Measurements from ENCODE around the gene TLCD4. TPM values are rescaled to one million over a fixed set of nuclear protein-coding genes. Genes with fewer than 3 reads are reported as not detected.

Gene TLCD4
- total RNA-seq, 1 experiment from 2014 or later, result 2.0 TPM

DNA sequence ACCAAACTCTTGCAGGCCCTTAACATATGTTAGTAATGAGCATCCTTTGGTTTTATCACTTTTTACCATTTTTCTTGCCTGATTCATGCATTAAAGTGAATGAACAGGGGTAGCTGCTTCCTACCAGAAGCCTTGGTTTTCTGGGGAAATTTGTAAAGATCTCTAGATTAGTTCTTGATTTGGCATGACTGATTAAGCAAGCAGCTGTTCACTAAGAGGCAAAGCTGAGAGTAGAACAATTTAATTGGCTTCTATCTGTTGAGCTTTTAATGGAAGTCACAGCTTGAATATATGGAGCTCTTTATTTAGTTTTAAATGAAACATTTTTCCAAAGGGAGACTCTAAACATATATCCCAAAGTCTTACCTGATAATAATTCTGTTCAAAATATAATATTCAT lies 23.6 kb downstream of the TLCD4 start:
- Mint-ChIP-seq H3K27ac (no peak overlapping the region), H3K36me3 (no peaks in the 10 kb centered on the region), H3K9me3 (no peaks in the 10 kb centered on the region), H3K4me3 (no peak overlapping the region), H3K4me1 (peaks cover 9% of the 10 kb centered on the region), H3K27me3 (ENCODE audit: low read depth) (no peaks in the 10 kb centered on the region)
- no peak for DNase-seq (ENCODE audit: low spot score)
- ATAC-seq, result no peak
- TF ChIP-seq IRF2 (CRISPR knock-in tag; IDR thresholded peaks at IDR 0.05; ENCODE audit: borderline replicate concordance, low read depth), result no peak
- TF ChIP-seq, protein P1, sequence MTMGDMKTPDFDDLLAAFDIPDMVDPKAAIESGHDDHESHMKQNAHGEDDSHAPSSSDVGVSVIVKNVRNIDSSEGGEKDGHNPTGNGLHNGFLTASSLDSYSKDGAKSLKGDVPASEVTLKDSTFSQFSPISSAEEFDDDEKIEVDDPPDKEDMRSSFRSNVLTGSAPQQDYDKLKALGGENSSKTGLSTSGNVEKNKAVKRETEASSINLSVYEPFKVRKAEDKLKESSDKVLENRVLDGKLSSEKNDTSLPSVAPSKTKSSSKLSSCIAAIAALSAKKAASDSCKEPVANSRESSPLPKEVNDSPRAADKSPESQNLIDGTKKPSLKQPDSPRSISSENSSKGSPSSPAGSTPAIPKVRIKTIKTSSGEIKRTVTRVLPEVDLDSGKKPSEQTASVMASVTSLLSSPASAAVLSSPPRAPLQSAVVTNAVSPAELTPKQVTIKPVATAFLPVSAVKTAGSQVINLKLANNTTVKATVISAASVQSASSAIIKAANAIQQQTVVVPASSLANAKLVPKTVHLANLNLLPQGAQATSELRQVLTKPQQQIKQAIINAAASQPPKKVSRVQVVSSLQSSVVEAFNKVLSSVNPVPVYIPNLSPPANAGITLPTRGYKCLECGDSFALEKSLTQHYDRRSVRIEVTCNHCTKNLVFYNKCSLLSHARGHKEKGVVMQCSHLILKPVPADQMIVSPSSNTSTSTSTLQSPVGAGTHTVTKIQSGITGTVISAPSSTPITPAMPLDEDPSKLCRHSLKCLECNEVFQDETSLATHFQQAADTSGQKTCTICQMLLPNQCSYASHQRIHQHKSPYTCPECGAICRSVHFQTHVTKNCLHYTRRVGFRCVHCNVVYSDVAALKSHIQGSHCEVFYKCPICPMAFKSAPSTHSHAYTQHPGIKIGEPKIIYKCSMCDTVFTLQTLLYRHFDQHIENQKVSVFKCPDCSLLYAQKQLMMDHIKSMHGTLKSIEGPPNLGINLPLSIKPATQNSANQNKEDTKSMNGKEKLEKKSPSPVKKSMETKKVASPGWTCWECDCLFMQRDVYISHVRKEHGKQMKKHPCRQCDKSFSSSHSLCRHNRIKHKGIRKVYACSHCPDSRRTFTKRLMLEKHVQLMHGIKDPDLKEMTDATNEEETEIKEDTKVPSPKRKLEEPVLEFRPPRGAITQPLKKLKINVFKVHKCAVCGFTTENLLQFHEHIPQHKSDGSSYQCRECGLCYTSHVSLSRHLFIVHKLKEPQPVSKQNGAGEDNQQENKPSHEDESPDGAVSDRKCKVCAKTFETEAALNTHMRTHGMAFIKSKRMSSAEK (CRISPR knock-in tag; IDR thresholded peaks at IDR 0.05; ENCODE audit: borderline replicate concordance), result no peak
- no peak for TF ChIP-seq MAX (CRISPR knock-in tag; IDR thresholded peaks at IDR 0.05)
- TF ChIP-seq, protein P2, sequence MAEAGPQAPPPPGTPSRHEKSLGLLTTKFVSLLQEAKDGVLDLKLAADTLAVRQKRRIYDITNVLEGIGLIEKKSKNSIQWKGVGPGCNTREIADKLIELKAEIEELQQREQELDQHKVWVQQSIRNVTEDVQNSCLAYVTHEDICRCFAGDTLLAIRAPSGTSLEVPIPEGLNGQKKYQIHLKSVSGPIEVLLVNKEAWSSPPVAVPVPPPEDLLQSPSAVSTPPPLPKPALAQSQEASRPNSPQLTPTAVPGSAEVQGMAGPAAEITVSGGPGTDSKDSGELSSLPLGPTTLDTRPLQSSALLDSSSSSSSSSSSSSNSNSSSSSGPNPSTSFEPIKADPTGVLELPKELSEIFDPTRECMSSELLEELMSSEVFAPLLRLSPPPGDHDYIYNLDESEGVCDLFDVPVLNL (CRISPR knock-in tag; IDR thresholded peaks at IDR 0.05; ENCODE audit: borderline replicate concordance, low read depth), result no peak
- no peak for TF ChIP-seq PRDM15 (CRISPR knock-in tag; IDR thresholded peaks at IDR 0.05)
- TF ChIP-seq GRHL2 (CRISPR knock-in tag; IDR thresholded peaks at IDR 0.05; ENCODE audit: insufficient replicate concordance, severe bottlenecking), result no peak
- POLR2A ChIA-PET, result no interaction called here
- CTCF ChIA-PET, result interaction anchor here (0.7 to 1.2 kb wide), 2 partner anchors 93 to 287 kb away, joined by 3 to 4 read pairs; no protein-coding TSS in a partner anchor

DNA sequence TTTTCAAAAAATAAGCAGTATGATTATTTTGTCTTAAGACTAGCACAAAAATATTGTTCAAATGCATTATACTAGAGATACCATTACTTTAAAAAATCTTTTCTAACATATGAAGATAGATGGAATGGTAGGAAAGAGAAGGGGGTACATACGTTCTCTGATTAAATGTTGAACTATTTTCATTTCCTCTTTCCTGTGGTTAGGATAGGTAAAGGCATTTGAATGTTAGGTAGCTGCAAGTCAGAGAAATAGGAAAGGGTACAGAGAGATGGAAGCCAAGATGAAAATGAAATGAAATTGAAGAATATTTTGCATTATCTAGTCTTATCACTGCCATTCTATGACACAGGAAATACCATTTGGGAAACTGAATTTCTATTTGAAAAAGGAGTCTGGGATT lies 28.3 kb downstream of the TLCD4 start:
- ChIA-PET POLR2A (interaction anchor here (0.5 kb wide), 1 partner anchor 85 kb away, joined by 3 read pairs; no protein-coding TSS in a partner anchor), CTCF (no interaction called here)
- no peaks in the 10 kb centered on the region; the same call in 1 of the 2 replicates for H3K4me1 Mint-ChIP-seq

GRCh38 chr1:95146637-95147036 lies 29.5 kb downstream of the TLCD4 start:
- ChIA-PET POLR2A (no interaction called here), CTCF (no interaction called here)
- TF ChIP-seq FOXJ3 (CRISPR knock-in tag; IDR thresholded peaks at IDR 0.05; ENCODE audit: borderline replicate concordance), result no peak
- DNase-seq (ENCODE audit: low spot score) (no peak), ATAC-seq (no peak)
- Mint-ChIP-seq H3K27ac (no peak overlapping the region), H3K4me1 (no peaks in the 10 kb centered on the region; the same call in 1 of the 2 replicates), H3K27me3 (ENCODE audit: low read depth) (no peaks in the 10 kb centered on the region), H3K9me3 (no peaks in the 10 kb centered on the region), H3K36me3 (no peaks in the 10 kb centered on the region), H3K4me3 (no peak overlapping the region)

More for the DNA sequence above, 28.3 kb downstream of the TLCD4 start:
- Mint-ChIP-seq H3K27ac (no peak overlapping the region), H3K9me3 (no peaks in the 10 kb centered on the region), H3K36me3 (no peaks in the 10 kb centered on the region), H3K4me3 (no peak overlapping the region), H3K27me3 (ENCODE audit: low read depth) (no peaks in the 10 kb centered on the region)
- ATAC-seq (no peak), DNase-seq (ENCODE audit: low spot score) (no peak)
- TF ChIP-seq EMX1 (CRISPR knock-in tag; IDR thresholded peaks at IDR 0.05) (no peak), ZNF219 (CRISPR knock-in tag; IDR thresholded peaks at IDR 0.05; ENCODE audit: borderline replicate concordance) (no peak), CBFB (CRISPR knock-in tag; IDR thresholded peaks at IDR 0.05; ENCODE audit: low read depth) (no peak), SP1 (CRISPR knock-in tag; conservative IDR thresholded peaks at IDR 0.05) (no peak), FOXK1 (CRISPR knock-in tag; IDR thresholded peaks at IDR 0.05) (no peak), ZNF423 (CRISPR knock-in tag; IDR thresholded peaks at IDR 0.05) (no peak)
